ENCODE data around the gene KCNH4. TPM values are rescaled to one million over a fixed set of nuclear protein-coding genes. Genes with fewer than 3 reads are reported as not detected.
A peak's percentile ranks its signal among the peaks of the same experiment; 100 is the strongest.
"Not testable (repeated sequence)": the region's sequence is repeated elsewhere in the genome, so short reads cannot be mapped to it uniquely, and the experiment has no call there.

KCNH4 gene
- total RNA-seq = under 1 TPM; 0.23 to 0.33 TPM
- long read RNA-seq, donor 1 = 0 reads
- long read RNA-seq, donor 2 = 0 reads

DNA sequence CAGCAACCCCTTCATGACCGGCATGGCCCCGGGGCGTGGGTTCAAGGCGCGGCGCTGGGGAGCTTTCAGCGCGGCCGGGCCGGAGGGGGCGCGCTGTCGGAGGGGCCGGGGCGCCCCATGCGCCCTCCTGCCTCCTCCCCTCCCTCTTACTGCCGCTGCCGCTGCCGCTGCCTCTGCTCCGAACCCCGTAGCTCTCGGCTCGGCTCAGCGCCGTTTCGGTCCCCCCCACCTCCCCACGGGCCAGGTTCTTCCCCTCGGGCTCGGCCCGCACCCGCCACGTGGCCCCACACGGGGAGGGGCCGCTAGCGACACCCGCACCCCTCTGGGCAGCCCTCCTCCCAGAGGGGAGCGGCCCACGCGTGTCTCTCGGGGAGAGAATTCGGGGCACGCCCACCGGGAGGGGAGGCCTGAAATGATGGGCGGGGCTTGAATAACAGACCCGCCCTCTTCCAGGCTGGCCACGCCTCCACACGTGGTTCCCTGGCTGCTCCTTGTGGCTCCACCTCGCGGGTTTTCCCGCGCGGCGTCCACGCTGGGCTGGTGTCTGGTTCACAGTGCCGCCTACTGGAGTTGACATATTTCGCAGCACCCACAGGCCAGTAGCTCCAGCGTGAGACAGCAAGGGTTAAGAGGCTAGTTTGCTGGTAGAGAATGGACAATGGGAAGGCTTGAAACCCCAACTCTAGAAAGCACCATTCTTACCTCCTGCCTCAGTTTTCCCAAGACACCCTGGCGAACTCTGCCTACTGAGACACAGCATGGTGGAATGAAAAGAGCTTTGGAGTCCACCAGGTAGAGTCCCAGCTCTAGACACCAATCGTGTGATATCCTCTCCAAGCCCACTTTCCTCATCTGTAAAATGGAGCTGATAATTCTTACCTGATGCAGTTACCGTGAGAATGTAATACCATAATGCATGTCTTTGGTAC lies at the start of gene KCNH4:
Gene KCNH4 (minus strand): TSS at position 221 of the 929 bp plus-strand sequence. CDS start 197 bp downstream, at position 24.
- intact Hi-C loops (cut with DNase I) = no loop called here
- DNase-seq (ENCODE audit: low spot score) = peak; percentile 95

DNA sequence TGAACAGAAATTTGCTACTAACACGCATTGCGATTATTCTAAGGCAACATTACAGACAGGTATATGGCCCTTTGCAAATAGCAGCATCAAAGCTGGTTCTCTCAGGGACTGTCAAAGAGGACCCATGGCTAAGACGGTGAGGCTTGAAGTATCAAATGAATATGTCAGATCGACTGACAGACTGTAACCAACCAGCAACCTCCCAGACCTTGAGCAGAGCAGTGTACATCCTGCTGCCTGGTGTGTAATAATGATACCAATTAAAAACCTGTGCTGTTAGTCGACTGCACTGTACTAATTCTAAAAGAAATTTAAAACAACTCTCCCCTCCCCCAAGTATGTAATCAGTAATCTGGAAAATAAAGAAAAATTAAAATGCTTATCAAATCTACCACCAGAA lies 49.3 kb upstream of the KCNH4 start:
- intact Hi-C loops (cut with DNase I) = no loop called here
- DNase-seq (ENCODE audit: low spot score) = no peak

DNA sequence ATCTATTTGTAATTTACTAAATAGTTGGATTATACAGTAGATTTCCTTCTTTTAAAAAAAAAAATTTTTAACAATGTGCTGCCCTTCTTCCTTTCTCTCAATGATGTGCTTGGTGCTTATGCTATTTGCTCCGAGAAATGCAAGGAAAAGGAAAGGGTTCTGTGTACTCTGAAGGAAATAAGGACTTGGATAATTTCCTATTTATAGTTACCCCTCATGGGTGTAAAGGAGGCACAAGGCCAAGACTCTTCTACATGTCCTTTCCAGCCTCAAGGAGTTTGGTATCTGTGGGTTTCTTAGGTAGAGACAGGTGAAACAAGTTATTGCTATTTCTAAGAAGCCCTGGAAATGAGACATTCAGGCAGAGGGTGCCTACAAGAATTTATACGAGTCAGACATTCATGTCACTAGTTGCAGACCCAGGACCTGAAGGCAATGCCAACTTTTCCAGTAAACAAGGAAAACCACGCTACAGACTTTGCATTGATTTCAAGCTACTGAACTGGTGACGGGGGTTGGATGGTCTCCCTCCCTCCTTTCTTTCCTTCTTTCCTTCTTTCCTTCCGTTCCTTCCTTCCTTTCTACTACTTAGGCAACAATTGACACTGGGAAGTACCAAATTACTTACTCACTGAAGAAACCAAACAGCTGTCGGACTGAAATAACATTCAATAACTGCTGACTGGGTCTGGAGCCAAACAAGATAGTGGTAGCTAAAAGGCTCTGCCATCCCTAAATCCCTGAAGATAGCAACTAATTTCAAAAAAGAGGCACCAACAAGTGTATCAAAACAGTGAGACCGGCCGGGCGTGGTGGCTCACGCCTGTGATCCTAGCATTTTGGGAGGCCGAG lies 47.1 kb upstream of the KCNH4 start:
- no peak for DNase-seq (ENCODE audit: low spot score)
- intact Hi-C loops (cut with DNase I) = no loop called here

GRCh38 chr17:42225646-42226045 lies 44.7 kb upstream of the KCNH4 start:
- no peak for DNase-seq (ENCODE audit: low spot score)
- intact Hi-C loops (cut with DNase I) = no loop called here

DNA sequence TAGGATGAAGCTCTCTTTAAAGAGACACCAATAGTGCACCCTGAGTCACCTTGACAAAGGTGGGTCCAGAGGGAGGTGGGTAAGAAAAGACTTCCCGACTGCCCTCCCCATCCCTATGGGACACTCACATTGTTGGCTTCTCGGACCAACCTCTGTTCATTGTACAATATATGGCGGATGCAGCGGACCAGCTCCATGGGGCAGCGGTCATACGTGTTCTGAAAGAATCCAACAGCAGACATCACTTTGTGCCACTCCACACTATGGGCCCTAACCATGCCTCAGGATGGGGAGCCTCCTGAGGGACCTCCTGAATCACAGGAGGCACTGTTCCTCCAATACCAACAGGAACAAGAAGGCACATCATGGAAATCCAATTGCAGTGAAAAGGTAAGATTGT lies 43.7 kb upstream of the KCNH4 start:
- intact Hi-C loops (cut with DNase I) = no loop called here
- no peak for DNase-seq (ENCODE audit: low spot score)

DNA sequence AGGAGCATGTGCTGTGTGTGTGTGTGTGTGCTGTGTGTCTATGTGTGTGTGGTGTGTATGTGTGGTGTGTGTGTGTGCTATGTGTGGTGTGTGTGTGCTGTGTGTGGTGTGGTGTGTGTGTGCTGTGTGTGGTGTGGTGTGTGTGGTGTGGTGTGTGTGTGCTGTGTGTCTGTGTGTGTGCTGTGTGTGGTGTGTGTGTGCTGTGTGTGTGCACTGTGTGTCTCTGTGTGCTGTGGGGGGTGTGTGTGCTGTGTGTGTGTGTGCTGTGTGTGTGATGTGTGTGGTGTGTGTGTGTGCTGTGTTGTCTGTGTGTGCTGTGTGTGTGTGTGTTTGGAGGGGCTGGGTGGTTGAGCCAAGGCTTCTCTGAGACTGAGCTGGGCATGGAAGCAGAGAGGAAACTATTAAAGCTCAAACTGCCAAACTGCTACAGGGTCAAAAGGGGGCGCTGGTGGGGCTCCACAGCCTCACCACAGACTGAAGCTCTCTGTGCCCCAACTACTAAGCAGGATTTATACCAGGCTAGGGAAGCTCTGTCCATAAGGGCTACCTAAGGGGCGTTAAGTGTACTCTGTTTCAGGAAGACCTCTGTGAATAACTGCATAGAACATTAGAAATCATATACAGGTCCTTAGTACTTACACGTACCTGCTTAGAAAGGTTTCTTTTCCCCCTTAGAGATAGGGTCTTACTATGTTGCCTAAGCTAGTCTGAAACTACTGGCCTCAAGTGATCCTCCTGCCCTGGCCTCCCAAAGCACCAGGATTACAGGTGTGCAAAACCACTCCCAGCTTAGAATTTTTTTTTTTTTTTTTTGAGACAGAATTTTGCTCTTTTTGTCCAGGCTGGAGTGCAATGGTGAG lies 41.2 kb upstream of the KCNH4 start:
- intact Hi-C loops (cut with DNase I) = no loop called here
- DNase-seq (ENCODE audit: low spot score) = no peak

DNA sequence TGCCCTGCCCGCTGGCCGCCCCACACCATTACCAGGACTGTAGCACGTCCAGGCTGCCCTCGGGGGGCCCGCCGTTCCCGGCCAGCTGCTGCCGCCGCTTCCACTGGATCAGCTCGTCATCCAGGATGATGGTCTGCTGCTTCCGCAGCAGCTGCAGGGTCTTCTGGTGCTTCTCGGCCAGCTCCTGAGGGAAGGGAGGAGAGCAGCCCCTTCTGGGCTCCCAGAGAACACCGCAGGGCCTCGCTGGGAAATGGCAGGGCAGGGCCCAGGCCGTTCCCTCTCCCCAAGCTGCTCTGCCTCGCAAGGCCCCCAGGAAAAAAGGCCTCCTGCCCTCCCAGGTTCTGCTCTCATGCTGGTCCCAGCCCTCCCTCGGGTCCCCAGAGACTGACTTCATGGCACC lies 38.3 kb upstream of the KCNH4 start:
- DNase-seq (ENCODE audit: low spot score); intact Hi-C loops (cut with DNase I): not testable (repeated sequence)

DNA sequence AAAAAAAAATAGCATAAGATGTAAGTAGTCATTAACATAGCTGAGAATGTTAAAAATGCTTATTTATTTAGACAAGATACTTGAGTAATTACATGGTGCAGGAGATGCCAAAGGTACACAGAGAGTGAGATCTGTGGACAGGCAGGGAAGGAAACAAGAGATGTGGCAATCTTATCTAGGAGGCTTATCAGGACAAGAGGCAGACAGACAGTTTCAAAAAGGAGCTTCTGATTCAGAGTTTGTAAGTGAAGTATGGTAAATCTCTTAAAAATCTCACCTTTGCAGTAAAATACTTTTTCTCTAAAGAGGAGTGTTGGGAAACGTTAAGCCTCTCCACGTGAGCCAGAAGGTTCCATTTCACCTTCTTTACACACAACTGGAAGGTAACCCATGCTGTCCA lies 33.2 kb upstream of the KCNH4 start:
- DNase-seq (ENCODE audit: low spot score) = no peak
- intact Hi-C loops (cut with DNase I) = no loop called here

- DNase-seq (ENCODE audit: low spot score) = peak; percentile 35
- intact Hi-C loops (cut with DNase I) = no loop called here
Measured at GRCh38 chr17:42212382-42212781, 31.4 kb upstream of the KCNH4 start.

DNA sequence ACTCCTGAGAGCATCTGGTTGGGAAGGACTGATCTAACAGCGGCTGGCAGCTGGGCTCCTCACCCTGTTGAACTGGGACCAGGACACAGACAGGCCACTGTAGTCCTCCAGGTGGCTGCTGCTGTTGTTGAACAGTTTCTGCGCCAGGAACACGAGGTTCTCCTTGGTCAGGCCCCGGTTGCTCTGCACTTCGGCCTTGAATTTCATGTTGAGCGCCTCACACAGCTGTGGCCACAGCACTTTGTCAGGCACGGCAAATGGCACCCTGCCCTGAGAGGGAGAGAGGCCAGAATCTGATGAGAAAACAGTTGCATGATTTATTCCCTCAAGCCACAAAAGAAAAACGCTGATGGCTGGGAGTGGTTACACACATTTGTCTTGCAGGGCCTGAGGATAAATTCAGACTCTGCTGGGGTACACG lies 31.0 kb upstream of the KCNH4 start:
- intact Hi-C loops (cut with DNase I) = not testable (repeated sequence)
- peak; percentile 87 for DNase-seq (ENCODE audit: low spot score)

GRCh38 chr17:42210046-42210445 lies 29.1 kb upstream of the KCNH4 start:
- peak; percentile 18 for DNase-seq (ENCODE audit: low spot score)
- intact Hi-C loops (cut with DNase I) = no loop called here

GRCh38 chr17:42206153-42206612 lies 25.2 kb upstream of the KCNH4 start:
- DNase-seq (ENCODE audit: low spot score); intact Hi-C loops (cut with DNase I): not testable (repeated sequence)

- intact Hi-C loops (cut with DNase I) = no loop called here
- no peak for DNase-seq (ENCODE audit: low spot score)
Measured at GRCh38 chr17:42203354-42203753, 22.4 kb upstream of the KCNH4 start.

DNA sequence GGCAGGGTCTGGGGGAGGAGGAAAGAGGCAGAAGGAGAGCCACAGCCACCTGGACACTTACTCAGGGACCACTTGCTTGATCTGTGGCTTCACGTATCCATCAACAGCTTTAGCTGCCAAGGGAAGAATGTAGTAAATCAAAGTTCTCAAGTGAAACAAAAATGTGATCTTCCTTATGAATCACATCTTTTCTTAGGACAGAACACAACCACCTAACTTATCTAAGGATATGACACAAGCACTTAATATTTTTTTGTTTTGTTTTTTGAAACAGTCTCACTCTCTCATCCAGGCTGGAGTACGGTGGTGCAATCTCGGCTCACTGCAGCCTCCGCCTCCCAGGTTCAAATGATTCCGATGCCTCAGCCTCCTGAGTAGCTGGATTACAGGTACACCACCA lies 21.8 kb upstream of the KCNH4 start:
- no peak for DNase-seq (ENCODE audit: low spot score)
- intact Hi-C loops (cut with DNase I) = no loop called here

DNA sequence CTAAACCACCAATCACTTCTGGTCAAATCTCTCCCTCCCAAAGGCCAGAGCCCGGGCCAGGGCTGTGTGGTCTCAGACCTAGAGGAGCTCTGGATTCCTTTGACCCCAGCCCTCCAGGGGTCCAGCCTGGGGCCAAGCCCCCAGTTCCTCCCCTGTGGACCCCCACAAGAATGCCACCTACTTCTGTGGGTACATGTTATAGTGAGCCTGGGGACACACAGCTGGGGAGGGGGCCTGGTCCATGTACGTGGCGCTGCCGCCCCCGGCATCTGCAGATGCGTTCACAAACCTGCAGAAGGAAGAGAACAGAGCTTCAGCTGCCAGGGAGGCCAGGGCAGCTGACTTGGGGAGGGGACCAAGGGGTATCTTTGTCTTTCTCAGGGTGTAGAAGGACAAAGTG lies 21.2 kb upstream of the KCNH4 start:
- intact Hi-C loops (cut with DNase I) = no loop called here
- DNase-seq (ENCODE audit: low spot score) = no peak

- intact Hi-C loops (cut with DNase I) = no loop called here
- no peak for DNase-seq (ENCODE audit: low spot score)
Measured at GRCh38 chr17:42201458-42201772, 20.5 kb upstream of the KCNH4 start.

DNA sequence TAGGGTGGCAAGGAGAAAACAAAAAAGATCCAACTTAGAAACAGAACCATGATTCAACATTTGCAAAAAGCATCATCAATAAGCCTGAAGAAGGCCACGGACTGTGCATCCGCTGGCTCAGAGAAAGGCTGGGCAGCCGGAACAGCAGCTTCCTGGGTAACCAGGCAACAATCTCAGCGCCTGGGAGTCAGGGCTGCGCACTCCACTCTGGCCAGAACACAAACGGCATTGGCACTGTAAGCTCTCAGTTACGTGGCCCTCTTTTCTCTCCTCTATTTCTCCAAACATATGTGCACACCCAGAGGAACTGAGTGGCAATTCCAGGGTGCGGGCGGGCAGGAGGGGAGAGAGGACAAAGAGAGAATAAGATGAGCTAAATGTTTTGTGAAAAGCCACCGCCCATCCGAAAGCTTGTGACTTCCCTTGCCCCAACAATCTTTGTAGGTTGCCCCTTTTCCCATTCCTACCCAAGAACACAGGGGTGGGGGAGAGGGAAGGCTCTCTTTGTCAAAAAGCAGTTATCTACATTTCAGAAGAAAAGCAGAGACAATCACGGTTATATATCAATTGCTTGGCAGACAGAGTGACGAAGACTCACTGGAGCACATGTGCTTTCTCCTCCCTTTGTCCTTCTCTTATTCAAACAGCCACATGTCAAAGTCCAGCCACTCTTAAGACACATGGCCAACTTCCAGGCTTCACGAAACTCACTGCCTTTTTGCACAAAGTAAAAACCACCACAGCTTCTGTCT lies 19.9 kb upstream of the KCNH4 start:
- intact Hi-C loops (cut with DNase I) = no loop called here
- peak; percentile 90 for DNase-seq (ENCODE audit: low spot score)

DNA sequence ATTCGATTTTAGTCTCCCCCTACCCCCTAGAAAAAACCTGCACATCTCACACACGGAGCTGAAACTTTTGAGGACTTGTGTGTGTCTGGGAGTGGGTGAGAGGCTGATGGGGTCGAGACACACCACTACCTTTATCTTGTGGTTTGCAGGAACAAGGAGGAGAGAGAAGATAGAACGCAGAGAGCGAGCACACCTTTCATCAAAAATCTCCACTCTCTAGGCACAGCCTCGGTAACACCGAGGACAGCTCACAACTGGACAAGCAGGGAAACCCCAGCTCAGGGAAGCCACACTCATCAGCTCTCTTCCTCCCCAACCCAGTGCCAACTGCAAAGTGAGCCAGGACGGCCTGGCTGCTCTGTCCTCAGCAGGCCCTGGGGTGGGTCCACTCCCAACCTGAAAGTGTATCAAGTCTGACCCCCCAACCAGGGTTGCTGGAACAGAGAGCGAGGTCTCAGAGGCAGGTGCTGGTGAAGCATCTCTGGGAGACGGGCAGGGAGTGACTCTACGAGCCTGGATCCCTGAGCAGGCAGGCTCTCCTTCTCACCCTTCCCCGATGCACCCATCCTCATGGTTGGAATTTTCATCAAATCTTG lies 18.6 kb upstream of the KCNH4 start:
- DNase-seq (ENCODE audit: low spot score) = no peak
- intact Hi-C loops (cut with DNase I) = no loop called here

Data from posterior vena cava (tissue), 2 donors.